Measurements from ENCODE around the gene MAP1A.

MAP1A gene

DNA sequence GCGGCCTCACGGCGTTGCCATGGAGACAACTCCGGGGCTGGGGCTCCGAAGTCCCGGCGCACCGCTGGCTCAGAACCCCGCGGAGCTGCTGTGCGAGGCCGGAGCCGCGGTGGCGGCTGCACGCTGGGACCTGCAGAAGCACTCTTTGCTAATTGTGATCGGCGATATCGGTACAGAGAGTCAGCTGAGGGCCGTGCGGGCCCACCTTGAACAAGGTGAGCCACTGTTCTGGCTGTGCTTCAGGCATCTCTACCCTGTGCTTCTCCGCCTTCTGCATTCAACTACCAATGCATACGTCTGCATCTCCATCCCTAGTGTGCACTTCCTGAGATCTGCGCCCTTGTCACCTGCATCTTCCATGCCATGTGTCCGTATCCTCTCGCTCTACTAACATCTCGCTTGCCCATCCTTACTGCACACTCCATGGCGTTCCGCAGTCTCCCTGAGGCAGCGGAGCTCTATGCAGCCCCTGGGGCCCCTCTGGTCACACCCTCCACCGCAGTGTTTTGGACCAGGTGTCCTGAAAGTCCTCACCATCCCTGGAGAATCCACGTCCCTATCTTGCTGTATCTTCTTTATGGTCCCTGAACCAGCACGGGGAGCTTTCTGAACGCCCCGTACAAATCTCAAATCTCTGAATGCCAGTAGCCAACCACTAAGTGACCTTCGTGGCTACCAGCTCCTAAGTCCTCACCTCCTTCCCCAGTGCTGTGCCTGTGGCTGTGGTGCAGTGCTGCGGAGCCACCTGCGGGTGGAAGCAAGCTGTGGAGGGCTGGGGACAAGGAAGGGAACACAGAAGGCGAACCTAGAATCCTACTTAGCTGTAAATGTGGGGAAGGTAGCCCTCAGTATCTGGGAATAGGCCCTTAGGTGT is 6.2 kb upstream of the MAP1A start:
- DNase-seq: no peak

DNA sequence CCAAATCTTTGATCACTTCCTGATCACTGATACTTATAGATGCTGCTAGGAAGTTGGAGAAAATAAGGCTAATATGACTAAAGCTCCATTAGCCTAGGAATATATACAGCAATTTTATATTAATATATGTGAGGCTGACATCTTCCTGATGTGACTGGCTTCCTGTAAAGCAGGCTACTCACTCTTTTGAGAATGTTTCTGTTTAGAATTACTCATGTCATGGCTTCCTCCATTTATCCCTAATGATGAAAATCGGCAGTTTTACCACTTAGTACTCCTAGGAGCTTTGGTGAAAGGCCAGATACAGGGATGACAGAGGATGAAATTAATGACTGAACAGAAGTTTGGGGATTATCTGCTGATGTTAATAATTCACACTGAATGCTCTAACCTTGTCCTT is 3.9 kb upstream of the MAP1A start:
- DNase-seq: no peak

DNA sequence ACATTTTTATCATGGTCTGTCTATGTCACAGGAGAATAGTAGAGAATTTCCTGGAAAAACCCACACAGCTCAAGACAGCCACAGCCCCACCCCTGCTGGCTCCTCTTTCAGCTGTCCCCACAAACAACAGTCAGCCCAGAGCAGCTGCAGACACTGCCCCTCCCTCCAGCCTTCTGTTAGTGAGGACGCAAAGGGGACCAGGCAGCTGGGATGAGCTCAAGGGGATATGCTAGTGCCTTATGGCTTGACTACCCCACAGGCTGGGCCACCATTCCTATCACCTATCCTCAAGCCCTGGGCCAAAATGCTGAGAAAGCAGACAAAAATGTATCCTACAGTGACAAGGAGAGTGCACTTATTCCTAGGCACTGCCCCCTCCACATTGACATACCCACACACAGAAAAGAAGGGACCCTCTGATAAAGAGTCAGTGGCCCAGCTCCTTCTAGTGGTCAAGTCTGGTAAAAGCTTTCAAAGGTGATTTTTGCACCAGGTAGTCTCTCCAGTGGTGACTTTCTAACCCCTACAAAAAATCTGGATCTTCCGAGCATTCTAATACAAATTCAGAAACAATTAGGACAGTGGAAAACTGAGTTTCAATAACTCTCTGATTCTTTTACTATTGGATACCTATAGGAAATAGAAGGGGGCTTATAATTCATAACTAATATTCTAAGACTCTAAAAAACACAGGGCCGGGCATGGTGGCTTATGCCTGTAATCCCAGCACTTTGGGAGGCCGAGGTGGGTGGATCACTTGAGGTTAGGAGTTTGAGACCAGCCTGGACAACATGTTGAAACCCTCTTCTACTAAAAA is 3.0 kb upstream of the MAP1A start:
- DNase-seq: peak; percentile 92

DNA sequence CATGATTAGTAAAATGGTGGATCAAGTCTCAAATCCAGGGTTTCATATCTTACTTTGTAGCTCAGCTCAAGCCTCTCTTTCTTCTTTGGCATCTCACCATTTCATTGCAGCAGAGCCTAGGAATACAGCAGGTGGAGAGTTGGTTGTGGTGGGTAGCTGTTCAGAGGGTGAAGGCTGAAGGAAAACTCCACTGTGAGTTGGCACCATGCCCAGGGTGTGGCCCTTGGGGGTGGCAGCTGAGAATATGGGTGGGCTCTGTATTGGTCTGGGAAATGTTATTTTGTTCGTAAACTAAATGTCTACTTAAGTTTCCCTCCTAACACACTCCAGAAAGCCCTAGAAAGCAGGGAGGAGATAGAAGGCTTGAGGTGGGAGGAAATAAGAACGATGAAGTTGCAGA is 1.7 kb upstream of the MAP1A start:
- DNase-seq: no peak

DNA sequence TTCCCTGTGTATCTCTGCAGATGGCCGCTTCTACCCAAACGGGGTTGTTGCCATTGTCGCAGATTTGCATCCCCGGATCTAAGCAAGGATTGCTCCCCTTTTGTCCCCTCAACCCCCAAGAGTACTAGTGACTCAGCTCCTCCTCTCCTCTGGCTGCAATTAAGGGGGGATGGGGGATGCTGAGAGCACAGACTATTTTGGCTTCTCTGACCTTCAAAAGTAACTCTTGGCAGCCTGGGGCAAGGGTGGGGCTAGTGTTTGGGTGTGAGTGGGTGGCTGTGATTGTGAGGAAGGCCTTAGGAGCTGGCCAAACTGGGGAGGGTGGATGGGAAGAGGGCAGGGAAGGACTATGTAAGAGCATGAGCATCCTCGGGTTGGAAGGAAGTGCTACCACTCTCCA is 1.2 kb upstream of the MAP1A start:
- DNase-seq: peak; percentile 58

DNA sequence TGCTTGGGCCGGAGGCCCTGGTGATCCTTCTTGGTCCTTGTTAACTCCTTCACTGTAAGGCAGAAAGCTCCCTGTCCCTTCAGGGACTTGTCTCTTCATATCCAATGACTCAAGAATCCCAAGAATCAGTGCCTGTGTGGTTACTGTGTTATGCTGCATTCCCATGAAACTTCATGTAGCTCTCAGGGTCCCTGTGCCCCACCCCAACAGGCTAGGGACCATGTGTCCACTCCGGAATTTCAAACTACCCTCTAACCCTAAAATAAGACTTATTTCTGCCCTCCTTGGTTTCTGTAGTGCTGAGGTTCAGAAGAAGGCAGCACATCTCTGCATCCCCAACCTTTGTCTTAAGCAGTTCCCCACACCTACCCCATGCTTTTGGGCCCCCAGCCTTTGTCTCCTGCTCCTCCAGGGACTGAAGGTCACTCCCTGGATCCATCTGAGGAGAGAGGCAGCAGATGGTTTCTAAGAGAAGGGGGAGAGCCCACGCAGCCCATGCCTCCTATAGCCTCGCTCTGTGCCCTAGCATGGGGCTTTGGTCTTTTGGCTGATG is 531 bp upstream of the MAP1A start:
- DNase-seq: no peak

DNA sequence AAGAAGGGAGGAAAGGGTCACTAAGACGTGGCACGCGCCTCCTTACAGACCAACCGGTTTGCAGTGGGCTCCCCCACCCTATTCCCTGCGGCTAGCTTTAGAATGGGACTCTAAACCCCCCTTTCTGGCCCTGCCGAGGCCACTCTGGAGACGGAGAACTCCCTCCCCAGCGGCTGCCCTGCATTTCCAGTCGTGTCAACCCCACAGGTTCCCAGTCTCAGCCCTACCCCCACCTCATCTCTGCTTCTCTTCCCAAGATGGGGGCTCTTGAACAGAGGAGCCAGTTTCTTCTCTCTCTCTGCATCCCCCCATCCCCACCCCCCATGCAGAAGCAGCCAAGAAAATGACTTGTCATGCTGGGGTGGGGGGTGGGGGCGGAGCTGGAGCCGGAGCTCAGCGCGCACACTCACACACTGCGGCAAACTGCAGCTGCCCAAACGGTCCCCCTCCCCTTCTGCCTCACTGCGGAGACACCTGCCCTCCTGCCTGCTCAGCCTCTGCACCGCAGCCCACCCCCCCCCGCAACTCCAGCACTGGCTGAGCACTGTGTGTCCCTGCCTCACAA is 871 bp downstream of the MAP1A start:
- DNase-seq: peak; percentile 82

DNA sequence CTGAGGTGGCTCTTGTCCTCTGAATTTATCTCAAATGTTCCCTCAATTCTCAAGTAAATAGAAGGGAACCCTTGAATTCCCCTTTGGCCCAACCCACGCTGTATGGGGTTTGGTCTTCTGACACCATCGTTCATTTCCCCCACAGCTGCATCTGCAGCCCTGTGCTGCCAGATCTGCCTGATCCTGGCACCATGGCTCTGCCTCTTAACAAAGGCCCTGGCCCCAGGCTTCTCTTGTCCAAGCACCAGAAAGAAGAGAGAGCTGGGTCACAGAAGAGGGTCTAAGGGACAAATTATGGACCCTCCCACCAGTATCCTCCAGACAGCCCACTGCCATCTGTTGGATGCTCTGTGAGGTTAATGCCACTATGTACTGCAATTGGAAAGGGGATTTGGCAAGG is 1.8 kb downstream of the MAP1A start:
- no peak for DNase-seq

DNA sequence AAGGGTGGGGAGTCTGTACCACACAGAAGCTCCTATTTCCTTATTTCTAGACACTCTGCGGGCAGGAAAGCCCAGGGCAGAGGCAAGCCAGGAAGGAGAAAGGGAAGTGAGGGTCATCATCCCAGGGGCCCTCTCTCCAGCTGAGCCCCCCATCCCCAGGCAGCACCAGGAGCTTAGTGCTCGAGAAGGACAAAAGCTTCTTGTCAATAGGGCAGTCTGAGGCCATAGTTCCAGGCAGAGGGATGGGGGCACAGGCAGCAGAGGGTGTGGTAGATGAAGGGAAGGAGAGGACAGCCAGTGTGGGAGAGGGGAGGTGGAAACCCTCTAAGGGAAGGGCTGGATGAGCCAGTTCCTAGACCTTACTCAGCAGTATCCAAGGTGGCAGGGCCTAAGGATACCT is 2.7 kb downstream of the MAP1A start:
- DNase-seq: no peak

DNA sequence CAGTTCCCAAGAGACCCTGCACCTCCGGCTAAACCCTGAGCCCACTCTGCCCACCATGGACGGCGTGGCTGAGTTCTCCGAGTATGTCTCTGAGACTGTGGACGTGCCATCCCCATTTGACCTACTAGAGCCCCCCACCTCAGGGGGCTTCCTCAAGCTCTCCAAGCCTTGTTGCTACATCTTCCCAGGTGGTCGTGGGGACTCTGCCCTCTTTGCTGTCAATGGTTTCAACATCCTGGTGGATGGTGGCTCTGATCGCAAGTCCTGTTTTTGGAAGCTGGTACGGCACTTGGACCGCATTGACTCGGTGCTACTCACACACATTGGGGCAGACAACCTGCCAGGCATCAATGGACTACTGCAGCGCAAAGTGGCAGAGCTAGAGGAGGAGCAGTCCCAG is 4.0 kb downstream of the MAP1A start:
- no peak for DNase-seq

DNA sequence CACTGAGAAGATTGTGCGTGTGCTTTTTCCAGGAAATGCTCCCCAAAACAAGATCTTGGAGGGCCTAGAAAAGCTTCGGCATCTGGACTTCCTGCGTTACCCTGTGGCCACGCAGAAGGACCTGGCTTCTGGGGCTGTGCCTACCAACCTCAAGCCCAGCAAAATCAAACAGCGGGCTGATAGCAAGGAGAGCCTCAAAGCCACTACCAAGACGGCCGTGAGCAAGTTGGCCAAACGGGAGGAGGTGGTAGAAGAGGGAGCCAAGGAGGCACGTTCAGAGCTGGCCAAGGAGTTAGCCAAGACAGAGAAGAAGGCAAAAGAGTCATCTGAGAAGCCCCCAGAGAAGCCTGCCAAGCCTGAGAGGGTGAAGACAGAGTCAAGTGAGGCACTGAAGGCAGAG is 4.8 kb downstream of the MAP1A start:
- DNase-seq: no peak

DNA sequence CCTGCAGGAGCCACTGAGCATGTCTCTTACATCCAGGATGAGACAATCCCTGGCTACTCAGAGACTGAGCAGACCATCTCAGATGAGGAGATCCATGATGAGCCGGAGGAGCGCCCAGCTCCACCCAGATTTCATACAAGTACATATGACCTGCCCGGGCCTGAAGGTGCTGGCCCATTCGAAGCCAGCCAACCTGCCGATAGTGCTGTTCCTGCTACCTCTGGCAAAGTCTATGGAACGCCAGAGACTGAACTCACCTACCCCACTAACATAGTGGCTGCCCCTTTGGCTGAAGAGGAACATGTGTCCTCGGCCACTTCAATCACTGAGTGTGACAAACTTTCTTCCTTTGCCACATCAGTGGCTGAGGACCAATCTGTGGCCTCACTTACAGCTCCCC is 6.2 kb downstream of the MAP1A start:
- no peak for DNase-seq

DNA sequence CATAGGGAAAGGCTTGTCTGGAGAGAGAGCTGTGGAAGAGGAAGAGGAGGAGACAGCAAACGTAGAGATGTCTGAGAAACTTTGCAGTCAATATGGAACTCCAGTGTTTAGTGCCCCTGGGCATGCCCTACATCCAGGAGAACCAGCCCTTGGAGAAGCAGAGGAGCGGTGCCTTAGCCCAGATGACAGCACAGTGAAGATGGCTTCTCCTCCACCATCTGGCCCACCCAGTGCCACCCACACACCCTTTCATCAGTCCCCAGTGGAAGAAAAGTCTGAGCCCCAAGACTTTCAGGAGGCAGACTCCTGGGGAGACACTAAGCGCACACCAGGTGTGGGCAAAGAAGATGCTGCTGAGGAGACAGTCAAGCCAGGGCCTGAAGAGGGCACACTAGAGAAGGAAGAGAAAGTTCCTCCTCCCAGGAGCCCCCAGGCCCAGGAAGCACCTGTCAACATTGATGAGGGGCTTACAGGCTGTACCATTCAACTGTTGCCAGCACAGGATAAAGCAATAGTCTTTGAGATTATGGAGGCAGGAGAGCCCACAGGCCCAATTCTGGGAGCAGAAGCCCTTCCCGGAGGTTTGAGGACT is 6.9 kb downstream of the MAP1A start:
- DNase-seq: no peak

DNA sequence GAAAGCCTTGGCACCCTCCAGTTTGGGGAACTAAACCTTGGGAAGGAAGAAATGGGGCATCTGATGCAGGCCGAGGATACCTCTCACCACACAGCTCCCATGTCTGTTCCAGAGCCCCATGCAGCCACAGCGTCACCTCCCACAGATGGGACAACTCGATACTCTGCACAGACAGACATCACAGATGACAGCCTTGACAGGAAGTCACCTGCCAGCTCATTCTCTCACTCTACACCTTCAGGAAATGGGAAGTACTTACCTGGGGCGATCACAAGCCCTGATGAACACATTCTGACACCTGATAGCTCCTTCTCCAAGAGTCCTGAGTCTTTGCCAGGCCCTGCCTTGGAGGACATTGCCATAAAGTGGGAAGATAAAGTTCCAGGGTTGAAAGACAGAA is 7.7 kb downstream of the MAP1A start:
- no peak for DNase-seq

DNA sequence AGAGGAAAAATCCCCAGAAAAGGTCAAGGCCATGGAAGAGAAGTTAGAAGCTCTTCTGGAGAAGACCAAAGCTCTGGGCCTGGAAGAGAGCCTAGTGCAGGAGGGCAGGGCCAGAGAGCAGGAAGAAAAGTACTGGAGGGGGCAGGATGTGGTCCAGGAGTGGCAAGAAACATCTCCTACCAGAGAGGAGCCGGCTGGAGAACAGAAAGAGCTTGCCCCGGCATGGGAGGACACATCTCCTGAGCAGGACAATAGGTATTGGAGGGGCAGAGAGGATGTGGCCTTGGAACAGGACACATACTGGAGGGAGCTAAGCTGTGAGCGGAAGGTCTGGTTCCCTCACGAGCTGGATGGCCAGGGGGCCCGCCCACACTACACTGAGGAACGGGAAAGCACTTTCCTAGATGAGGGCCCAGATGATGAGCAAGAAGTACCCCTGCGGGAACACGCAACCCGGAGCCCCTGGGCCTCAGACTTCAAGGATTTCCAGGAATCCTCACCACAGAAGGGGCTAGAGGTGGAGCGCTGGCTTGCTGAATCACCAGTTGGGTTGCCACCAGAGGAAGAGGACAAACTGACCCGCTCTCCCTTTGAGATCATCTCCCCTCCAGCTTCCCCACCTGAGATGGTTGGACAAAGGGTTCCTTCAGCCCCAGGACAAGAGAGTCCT is 9.0 kb downstream of the MAP1A start:
- no peak for DNase-seq

DNA sequence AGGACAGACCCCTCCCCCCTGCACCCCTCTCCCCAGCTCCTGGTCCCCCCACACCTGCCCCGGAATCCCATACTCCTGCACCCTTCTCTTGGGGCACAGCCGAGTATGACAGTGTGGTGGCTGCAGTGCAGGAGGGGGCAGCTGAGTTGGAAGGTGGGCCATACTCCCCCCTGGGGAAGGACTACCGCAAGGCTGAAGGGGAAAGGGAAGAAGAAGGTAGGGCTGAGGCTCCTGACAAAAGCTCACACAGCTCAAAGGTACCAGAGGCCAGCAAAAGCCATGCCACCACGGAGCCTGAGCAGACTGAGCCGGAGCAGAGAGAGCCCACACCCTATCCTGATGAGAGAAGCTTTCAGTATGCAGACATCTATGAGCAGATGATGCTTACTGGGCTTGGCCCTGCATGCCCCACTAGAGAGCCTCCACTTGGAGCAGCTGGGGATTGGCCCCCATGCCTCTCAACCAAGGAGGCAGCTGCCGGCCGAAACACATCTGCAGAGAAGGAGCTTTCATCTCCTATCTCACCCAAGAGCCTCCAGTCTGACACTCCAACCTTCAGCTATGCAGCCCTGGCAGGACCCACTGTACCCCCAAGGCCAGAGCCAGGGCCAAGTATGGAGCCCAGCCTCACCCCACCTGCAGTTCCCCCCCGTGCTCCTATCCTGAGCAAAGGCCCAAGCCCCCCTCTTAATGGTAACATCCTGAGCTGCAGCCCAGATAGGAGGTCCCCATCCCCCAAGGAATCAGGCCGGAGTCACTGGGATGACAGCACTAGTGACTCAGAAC is 9.8 kb downstream of the MAP1A start:
- no peak for DNase-seq

DNA sequence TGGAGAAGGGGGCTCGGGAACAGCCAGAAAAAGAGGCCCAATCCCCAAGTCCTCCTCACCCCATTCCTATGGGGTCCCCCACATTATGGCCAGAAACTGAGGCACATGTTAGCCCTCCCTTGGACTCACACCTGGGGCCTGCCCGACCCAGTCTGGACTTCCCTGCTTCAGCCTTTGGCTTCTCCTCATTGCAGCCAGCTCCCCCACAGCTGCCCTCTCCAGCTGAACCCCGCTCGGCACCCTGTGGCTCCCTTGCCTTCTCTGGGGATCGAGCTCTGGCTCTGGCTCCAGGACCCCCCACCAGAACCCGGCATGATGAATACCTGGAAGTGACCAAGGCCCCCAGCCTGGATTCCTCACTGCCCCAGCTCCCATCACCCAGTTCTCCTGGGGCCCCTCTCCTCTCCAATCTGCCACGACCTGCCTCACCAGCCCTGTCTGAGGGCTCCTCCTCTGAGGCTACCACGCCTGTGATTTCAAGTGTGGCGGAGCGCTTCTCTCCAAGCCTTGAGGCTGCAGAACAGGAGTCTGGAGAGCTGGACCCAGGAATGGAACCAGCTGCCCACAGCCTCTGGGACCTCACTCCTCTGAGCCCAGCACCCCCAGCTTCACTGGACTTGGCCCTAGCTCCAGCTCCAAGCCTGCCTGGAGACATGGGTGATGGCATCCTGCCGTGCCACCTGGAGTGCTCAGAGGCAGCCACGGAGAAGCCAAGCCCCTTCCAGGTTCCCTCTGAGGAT is 10.6 kb downstream of the MAP1A start:
- DNase-seq: no peak

DNA sequence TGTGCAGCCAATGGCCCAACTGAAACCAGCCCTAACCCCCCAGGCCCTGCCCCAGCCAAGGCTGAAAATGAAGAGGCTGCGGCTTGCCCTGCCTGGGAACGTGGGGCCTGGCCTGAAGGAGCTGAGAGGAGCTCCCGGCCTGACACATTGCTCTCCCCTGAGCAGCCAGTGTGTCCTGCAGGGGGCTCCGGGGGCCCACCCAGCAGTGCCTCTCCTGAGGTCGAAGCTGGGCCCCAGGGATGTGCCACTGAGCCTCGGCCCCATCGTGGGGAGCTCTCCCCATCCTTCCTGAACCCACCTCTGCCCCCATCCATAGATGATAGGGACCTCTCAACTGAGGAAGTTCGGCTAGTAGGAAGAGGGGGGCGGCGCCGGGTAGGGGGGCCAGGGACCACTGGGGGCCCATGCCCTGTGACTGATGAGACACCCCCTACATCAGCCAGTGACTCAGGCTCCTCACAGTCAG is 11.2 kb downstream of the MAP1A start:
- DNase-seq: no peak

DNA sequence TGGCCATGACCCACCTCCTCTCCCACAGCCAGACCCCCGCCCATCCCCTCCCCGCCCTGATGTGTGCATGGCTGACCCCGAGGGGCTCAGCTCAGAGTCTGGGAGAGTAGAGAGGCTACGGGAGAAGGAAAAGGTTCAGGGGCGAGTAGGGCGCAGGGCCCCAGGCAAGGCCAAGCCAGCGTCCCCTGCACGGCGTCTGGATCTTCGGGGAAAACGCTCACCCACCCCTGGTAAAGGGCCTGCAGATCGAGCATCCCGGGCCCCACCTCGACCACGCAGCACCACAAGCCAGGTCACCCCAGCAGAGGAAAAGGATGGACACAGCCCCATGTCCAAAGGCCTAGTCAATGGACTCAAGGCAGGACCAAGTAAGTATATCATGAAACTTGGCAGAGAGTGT is 11.7 kb downstream of the MAP1A start:
- DNase-seq: no peak

DNA sequence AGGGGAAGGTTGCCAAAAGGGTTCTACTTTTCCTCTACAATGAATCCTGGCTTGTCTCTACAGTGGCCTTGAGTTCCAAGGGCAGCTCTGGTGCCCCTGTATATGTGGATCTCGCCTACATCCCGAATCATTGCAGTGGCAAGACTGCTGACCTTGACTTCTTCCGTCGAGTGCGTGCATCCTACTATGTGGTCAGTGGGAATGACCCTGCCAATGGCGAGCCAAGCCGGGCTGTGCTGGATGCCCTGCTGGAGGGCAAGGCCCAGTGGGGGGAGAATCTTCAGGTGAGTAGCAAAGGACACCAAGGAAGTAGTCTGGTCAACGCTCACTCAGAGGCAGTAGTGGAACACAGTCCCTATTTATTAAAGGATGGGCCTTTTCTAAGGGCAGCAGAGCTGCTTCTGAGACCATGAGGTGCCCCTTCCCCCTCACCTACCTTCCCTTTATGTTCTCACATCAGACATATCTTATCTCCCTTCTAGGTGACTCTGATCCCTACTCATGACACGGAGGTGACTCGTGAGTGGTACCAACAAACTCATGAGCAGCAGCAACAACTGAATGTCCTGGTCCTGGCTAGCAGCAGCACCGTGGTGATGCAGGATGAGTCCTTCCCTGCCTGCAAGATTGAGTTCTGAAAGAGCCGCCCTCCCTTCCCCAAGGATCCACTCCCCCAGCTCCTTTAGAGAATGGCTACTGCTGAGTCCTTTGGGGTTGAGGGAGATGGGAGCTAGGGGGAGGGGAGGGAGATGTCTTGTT is 12.4 kb downstream of the MAP1A start:
- no peak for DNase-seq

All from femur (tissue), 1 donor.